ENCODE measurements around the gene DCUN1D2. TPM values are rescaled to one million over a fixed set of nuclear protein-coding genes. Genes with fewer than 3 reads are reported as not detected.

The DCUN1D2 gene
- total RNA-seq, 1 donor = 8.3 TPM

- TF ChIP-seq CTCF (IDR thresholded peaks at IDR 0.05; ENCODE audit: insufficient read depth, low read length) = no peak
- H3K4me3 ChIP-seq (ENCODE audit: low read depth, low read length) = no peak overlapping the region
- DNase-seq (ENCODE audit: low read depth) = no peak
Observed at GRCh38 chr13:113460064-113460555, 30.4 kb downstream of the DCUN1D2 start.

- no peak overlapping the region for H3K4me3 ChIP-seq (ENCODE audit: low read depth, low read length)
- DNase-seq (ENCODE audit: low read depth) = no peak
Observed at GRCh38 chr13:113458253-113459065, 32.1 kb downstream of the DCUN1D2 start.

GRCh38 chr13:113457510-113457909 is 33.0 kb downstream of the DCUN1D2 start:
- no peak for TF ChIP-seq CTCF (IDR thresholded peaks at IDR 0.05; ENCODE audit: insufficient read depth, low read length)
- DNase-seq (ENCODE audit: low read depth) = no peak
- H3K4me3 ChIP-seq (ENCODE audit: low read depth, low read length) = no peak overlapping the region

More at GRCh38 chr13:113458253-113459065, 32.1 kb downstream of the DCUN1D2 start:
- peak; percentile 32 for TF ChIP-seq CTCF (IDR thresholded peaks at IDR 0.05; ENCODE audit: insufficient read depth, low read length)

GRCh38 chr13:113456116-113456702 is 34.3 kb downstream of the DCUN1D2 start:
- no peak overlapping the region for H3K4me3 ChIP-seq (ENCODE audit: low read depth, low read length)
- TF ChIP-seq CTCF (IDR thresholded peaks at IDR 0.05; ENCODE audit: insufficient read depth, low read length) = no peak
- DNase-seq (ENCODE audit: low read depth) = no peak

GRCh38 chr13:113455384-113455783 is 35.1 kb downstream of the DCUN1D2 start:
- TF ChIP-seq CTCF (IDR thresholded peaks at IDR 0.05; ENCODE audit: insufficient read depth, low read length) = no peak
- no peak overlapping the region for H3K4me3 ChIP-seq (ENCODE audit: low read depth, low read length)
- DNase-seq (ENCODE audit: low read depth) = no peak

- TF ChIP-seq CTCF (IDR thresholded peaks at IDR 0.05; ENCODE audit: insufficient read depth, low read length) = no peak
- DNase-seq (ENCODE audit: low read depth) = no peak
- H3K4me3 ChIP-seq (ENCODE audit: low read depth, low read length) = no peak overlapping the region
Observed at GRCh38 chr13:113454936-113455335, 35.6 kb downstream of the DCUN1D2 start.

Measured in fibroblast of the aortic adventitia (primary cell).